Stimulated activated CD4-positive, alpha-beta T cell treated with anti-CD3 and anti-CD28 coated beads, Interleukin-1b, Interleukin-23, amount 100 ng/mL, for 4 hours (primary cell): Measurements from ENCODE around the gene CYFIP2.
"Not testable (repeated sequence)": the region's sequence is repeated elsewhere in the genome, so short reads cannot be mapped to it uniquely, and the experiment has no call there.

ENCODE experiments used
- DNase-seq, 2 donors: peaks; one replicate each; pipeline ENCODE4 v3.0.0-alpha.2; 2020; ENCODE audit warnings: low read depth in 2 of 2

Gene CYFIP2

DNA sequence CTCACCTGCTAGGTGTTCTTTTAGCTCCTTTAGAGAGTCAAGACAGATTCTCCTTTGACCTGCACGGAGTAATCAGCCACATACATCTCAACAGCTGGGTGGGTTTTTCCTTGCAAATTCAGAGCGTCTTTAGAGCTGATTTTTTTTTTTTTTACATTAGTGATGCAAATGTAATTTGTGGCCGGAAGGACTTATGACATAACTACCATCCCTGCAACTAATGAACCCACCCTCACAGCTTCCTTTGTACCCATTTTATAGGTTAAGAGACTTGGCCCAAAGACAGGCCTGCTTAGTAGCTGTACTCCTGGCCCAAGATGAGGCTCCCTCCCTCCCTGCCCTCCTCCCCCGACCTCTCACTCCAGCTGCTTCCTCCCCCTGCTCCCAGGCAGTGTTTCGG lies 124.2 kb downstream of the CYFIP2 start:
- DNase-seq = no peak

GRCh38 chr5:157390551-157391297 lies 124.8 kb downstream of the CYFIP2 start:
- peak; percentile 17 to 26 for DNase-seq

GRCh38 chr5:157398305-157398704 lies 132.4 kb downstream of the CYFIP2 start:
- DNase-seq = no peak

GRCh38 chr5:157400741-157401495 lies 135.0 kb downstream of the CYFIP2 start:
- no peak for DNase-seq

DNA sequence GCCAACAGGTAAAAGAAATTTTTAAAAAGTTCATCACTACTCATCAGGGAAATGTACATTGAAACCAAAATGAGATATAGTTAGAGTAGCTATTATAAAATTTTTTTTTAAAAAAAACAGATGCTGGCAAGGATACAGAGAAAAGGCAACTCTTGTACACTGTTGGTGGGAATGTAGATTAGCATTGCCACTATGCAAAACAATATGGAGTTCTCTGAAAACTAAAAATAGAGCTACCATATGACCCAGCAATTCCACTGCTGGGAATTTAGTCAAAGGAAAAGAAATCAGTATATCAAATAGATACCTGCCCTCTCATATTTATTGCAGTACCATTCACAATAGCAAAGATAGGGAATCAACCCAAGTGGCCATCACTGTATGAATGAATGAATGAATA lies 149.9 kb downstream of the CYFIP2 start:
- no peak for DNase-seq

DNA sequence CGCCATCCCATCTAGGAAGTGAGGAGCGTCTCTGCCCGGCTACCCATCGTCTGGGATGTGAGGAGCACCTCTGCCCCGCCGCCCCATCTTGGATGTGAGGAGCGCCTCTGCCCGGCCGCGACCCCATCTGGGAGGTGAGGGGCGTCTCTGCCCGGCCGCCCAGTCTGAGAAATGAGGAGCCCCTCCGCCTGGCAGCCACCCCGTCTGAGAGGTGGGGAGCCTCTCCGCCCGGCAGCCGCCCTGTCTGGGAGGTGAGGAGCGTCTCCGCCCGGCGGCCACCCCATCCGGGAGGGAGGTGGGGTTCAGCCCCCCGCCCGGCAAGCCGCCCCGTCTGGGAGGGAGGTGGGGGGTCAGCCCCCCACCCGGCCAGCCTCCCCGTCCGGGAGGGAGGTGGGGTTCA lies 153.6 kb downstream of the CYFIP2 start:
- not testable (repeated sequence) for DNase-seq

DNA sequence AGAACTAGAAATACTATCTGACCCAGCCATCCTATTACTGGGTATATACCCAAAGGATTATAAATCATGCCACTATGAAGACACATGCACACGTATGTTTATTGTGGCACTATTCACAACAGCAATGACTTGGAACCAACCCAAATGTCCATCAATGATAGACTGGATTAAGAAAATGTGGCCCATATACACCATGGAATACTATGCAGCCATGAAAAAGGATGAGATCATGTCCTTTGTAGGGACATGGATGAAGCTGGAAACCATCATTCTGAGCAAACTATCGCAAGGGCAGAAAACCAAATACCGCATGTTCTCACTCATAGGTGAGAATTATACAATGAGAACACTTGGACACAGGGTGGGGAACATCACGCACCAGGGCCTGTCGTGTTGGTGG lies 164.0 kb downstream of the CYFIP2 start:
- not testable (repeated sequence) for DNase-seq

- peak in 1 of 2 donors; percentile 26 for DNase-seq
These were observed 165.7 kb downstream of the CYFIP2 start for GRCh38 chr5:157431544-157432200.

- no peak for DNase-seq
These were observed 168.2 kb downstream of the CYFIP2 start for GRCh38 chr5:157434096-157434495.

DNA sequence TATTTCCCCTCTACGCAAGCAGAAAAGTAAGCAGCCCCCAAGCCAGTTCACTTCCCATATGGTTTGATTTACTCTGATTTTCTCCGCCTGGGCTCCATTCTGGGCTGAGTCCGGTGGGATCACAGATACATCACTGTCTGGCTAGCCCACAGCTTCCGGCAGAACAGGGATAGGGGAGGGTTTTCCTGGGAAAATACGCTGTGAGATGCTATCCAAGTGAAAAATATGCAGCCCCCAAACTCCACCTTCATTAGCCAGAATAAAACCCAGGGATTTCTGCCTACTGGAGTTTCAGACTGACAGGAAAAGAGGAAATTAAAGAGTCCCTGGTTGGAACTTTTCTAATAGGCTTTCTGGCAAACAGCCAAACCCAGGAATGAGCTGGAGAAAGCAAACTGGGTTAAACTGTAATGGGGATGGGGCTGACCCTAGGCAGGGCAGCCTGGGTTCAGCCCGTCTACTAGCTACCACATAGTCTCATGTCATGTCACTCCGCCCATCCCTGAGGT lies 177.2 kb downstream of the CYFIP2 start:
- no peak for DNase-seq

- DNase-seq = no peak
These were observed 178.3 kb downstream of the CYFIP2 start for GRCh38 chr5:157444224-157444623.
